A549 (cell line): Measurements from ENCODE around the gene TM4SF18. TPM values are rescaled to one million over a fixed set of nuclear protein-coding genes. Genes with fewer than 3 reads are reported as not detected.

Source experiments
- ATAC-seq, 2 experiments: fragments of 200-7000 bp in 1 of 2; fragments of >200 bp in 1 of 2; cut with Nextera tagmentation in 1 of 2; cut with Tn5 transposase in 1 of 2; 3 replicates each; pipeline versions ENCODE4 v1.8.0 to v1.9.1; 2018 to 2020; ENCODE audit warnings: mild to moderate bottlenecking in 1 of 2, moderate library complexity in 1 of 2
- CTCF ChIA-PET: fragments of 300-600 bp; sonication (Branson Sonifier 250); formaldehyde crosslinking; extraction: SDS; loops from one replicate; lab custom pipeline; 2021; ENCODE audit warnings: antibody characterized with exemption, inconsistent platforms; lab: Yijun Ruan, JAX
- POLR2A ChIA-PET: fragments of 350-600 bp; formaldehyde crosslinking; extraction: SDS; loops from one replicate; lab custom pipeline; 2021; ENCODE audit warnings: antibody characterized with exemption, inconsistent platforms; lab: Yijun Ruan, JAX
- DNase-seq, 2 experiments: peaks; one replicate each; pipeline versions ENCODE4 v3.0.0 to v3.0.0-alpha.2; 2011 to 2016; ENCODE audit warnings: low read depth in 1 of 2, low spot score in 1 of 2
- FAIRE-seq: peaks from 2 replicates; lab custom pipeline; 2011; peaks lifted over from hg19 to GRCh38; lab: Jason Lieb, UNC
- H3K27ac ChIP-seq, 2 experiments: fragments of >200 bp; sonication (Bioruptor Twin); formaldehyde crosslinking; 3 replicates each; pipeline ENCODE4 v1.5.1; 2016 to 2017
- H3K4me1 ChIP-seq: fragments of >200 bp; sonication (Bioruptor Twin); formaldehyde crosslinking; 3 replicates; pipeline ENCODE4 v1.6.1; 2016
- H3K4me2 ChIP-seq: fragments of >200 bp; sonication (Bioruptor Twin); formaldehyde crosslinking; 3 replicates; pipeline ENCODE4 v1.6.1; 2016
- H3K4me3 ChIP-seq: fragments of >200 bp; sonication (Bioruptor Twin); formaldehyde crosslinking; 3 replicates; pipeline ENCODE4 v1.5.1; 2016
- H3K9me3 ChIP-seq: fragments of >200 bp; sonication (Bioruptor Twin); formaldehyde crosslinking; 3 replicates; pipeline ENCODE4 v1.6.1; 2016
- CBX2 ChIP-seq: fragments of 200-600 bp; sonication (generic); IDR thresholded peaks from 2 replicates; pipeline ENCODE4 v1.6.1; 2016; ENCODE audit warnings: low read depth, mild to moderate bottlenecking, borderline replicate concordance
- CEBPB ChIP-seq, 2 experiments: fragments of >200 bp in 1 of 2; sonication (Bioruptor Twin) in 1 of 2; formaldehyde crosslinking in 1 of 2; IDR thresholded peaks; 2 replicates each; pipeline ENCODE4 v1.6.1; 2012 to 2016
- EP300 ChIP-seq, 2 experiments: fragments of >200 bp; sonication (Bioruptor Twin); formaldehyde crosslinking; IDR thresholded peaks; 2 replicates in 1 of 2; 3 replicates in 1 of 2; pipeline ENCODE4 v1.6.1; 2016 to 2017
- FOSL2 ChIP-seq, 2 experiments: fragments of 450-650 bp in 1 of 2; fragments of >200 bp in 1 of 2; sonication (Bioruptor Twin) in 1 of 2; formaldehyde crosslinking; IDR thresholded peaks; 2 replicates each; pipeline versions ENCODE4 v1.5.0 to v1.6.1; 2016 to 2020; ENCODE audit warnings: mild to moderate bottlenecking in 1 of 2, moderate library complexity in 1 of 2
- FOXS1 ChIP-seq: fragments of 250-450 bp; sonication (Bioruptor Pico); IDR thresholded peaks from 2 replicates; pipeline ENCODE4 v1.5.0; 2020; ENCODE audit warnings: mild to moderate bottlenecking, moderate library complexity
- GATA3 ChIP-seq: IDR thresholded peaks from 2 replicates; pipeline ENCODE4 v1.6.1; 2012; ENCODE audit warnings: borderline replicate concordance
- HDAC2 ChIP-seq: fragments of 200-600 bp; sonication (generic); IDR thresholded peaks from 2 replicates; pipeline ENCODE4 v1.6.1; 2016
- HOXB13 ChIP-seq: fragments of 250-450 bp; sonication (Bioruptor Pico); IDR thresholded peaks from 2 replicates; pipeline ENCODE4 v1.5.0; 2020; ENCODE audit warnings: low read depth, mild to moderate bottlenecking, moderate library complexity
- HOXB5 ChIP-seq: fragments of 250-450 bp; sonication (Bioruptor Pico); IDR thresholded peaks from 2 replicates; pipeline ENCODE4 v1.5.0; 2020; ENCODE audit warnings: mild to moderate bottlenecking, moderate library complexity
- JUN ChIP-seq, 2 experiments: fragments of >200 bp; sonication (Bioruptor Twin); formaldehyde crosslinking; IDR thresholded peaks; 2 replicates in 1 of 2; 3 replicates in 1 of 2; pipeline ENCODE4 v1.6.1; 2016 to 2017
- JUNB ChIP-seq: fragments of >200 bp; sonication (Bioruptor Twin); formaldehyde crosslinking; IDR thresholded peaks from 2 replicates; pipeline ENCODE4 v1.6.1; 2016
- MAZ ChIP-seq: fragments of 150-350 bp; IDR thresholded peaks from 2 replicates; pipeline ENCODE4 v1.6.1; 2014; ENCODE audit warnings: antibody characterized with exemption, low read depth, low read length, borderline replicate concordance
- NFE2L2 ChIP-seq: fragments of 150-350 bp; conservative IDR thresholded peaks from 2 replicates; pipeline ENCODE4 v1.6.1; 2014; ENCODE audit warnings: low read length
- PHF8 ChIP-seq: fragments of 200-600 bp; sonication (generic); IDR thresholded peaks from 2 replicates; pipeline ENCODE4 v1.6.1; 2016; ENCODE audit warnings: low read depth, mild to moderate bottlenecking, antibody characterized with exemption, moderate library complexity, borderline replicate concordance
- RARB ChIP-seq: fragments of 250-450 bp; sonication (Bioruptor Pico); IDR thresholded peaks from 2 replicates; pipeline ENCODE4 v1.8.0; 2021; ENCODE audit warnings: mild to moderate bottlenecking, moderate library complexity
- SMC3 ChIP-seq: fragments of >200 bp; sonication (Bioruptor Twin); formaldehyde crosslinking; IDR thresholded peaks from 3 replicates; pipeline ENCODE4 v1.6.1; 2018; ENCODE audit warnings: inconsistent platforms
- TFCP2L1 ChIP-seq: fragments of 250-450 bp; sonication (Bioruptor Pico); IDR thresholded peaks from 2 replicates; pipeline ENCODE4 v1.5.0; 2021; ENCODE audit warnings: mild to moderate bottlenecking
- ZSCAN20 ChIP-seq: fragments of 250-450 bp; sonication (Bioruptor Pico); IDR thresholded peaks from 2 replicates; pipeline ENCODE4 v1.8.0; 2022; ENCODE audit warnings: mild to moderate bottlenecking, moderate library complexity
- WGBS: methylation state at CpG from one replicate; pipeline ENCODE4 v1.1.6; 2017; ENCODE audit errors: missing lambda C conversion rate; 5-methylcytosine and 5-hydroxymethylcytosine counted together
- polyA plus RNA-seq, 4 experiments: library from polyadenylated mRNA; depleted of rRNA in 3 of 4; stranded (reverse); fragments of >200 nt; fragmentation: RNase III in 1 of 4; extraction: RNeasy Plus Mini Kit Qiagen cat#74134 plus additional on column Dnase treatment in 1 of 4; gene quantifications; 2 replicates in 3 of 4; 3 replicates in 1 of 4; pipeline ENCODE4 v1.2.3, GENCODE V29; 2011 to 2017
- TF ChIP-seq, protein P1 (sequence below): fragments of >200 bp; sonication (Bioruptor Twin); formaldehyde crosslinking; IDR thresholded peaks from 3 replicates; pipeline ENCODE4 v1.6.1; 2016
- TF ChIP-seq, protein P2 (sequence below): fragments of >200 bp; sonication (Bioruptor Twin); formaldehyde crosslinking; IDR thresholded peaks from 2 replicates; pipeline ENCODE4 v1.6.1; 2016
- TF ChIP-seq, protein P3 (sequence below): fragments of >200 bp; sonication (Bioruptor Twin); formaldehyde crosslinking; IDR thresholded peaks from 3 replicates; pipeline ENCODE4 v1.5.1; 2016
- TF ChIP-seq, protein P4 (sequence below): IDR thresholded peaks from 2 replicates; pipeline ENCODE4 v1.6.1; 2012

Gene TM4SF18
- polyA plus RNA-seq, 2 of the 4 experiments (the other 2 are of a cell fraction), result 51.3 to 99.8 TPM

DNA sequence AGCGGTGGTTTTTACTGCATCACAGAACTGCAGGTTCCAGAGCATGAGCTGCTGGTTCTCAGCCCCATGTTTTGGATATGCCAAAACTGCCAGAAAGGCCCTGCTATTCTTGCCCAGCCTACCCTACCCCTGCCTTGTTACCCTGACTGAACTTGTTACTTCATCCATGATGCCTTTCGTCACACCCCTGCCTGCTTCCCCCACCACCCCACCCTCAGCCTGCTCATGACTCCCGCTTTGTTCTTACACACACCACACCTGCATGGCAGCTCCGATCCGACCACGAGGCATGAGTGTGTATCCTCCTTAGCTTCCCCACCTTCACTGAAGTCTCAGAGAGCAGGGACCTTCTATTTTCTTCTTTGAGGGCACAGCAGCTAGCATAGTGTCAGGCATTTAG, 49.1 kb upstream of the TM4SF18 start (continued):
- TF ChIP-seq, protein P1, sequence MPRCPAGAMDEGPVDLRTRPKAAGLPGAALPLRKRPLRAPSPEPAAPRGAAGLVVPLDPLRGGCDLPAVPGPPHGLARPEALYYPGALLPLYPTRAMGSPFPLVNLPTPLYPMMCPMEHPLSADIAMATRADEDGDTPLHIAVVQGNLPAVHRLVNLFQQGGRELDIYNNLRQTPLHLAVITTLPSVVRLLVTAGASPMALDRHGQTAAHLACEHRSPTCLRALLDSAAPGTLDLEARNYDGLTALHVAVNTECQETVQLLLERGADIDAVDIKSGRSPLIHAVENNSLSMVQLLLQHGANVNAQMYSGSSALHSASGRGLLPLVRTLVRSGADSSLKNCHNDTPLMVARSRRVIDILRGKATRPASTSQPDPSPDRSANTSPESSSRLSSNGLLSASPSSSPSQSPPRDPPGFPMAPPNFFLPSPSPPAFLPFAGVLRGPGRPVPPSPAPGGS, result 0 out of 3 replicates have a peak, but pooled peaks have one; percentile 12
- TF ChIP-seq ZSCAN20 (CRISPR knock-in tag) (peak; percentile 75; the same call in 1 of the 2 replicates), CBX2 (no peak), MAZ (no peak), PHF8 (no peak), FOXS1 (CRISPR knock-in tag) (peak; percentile 87)
- TF ChIP-seq, all 56 proteins: peak for 19

DNA sequence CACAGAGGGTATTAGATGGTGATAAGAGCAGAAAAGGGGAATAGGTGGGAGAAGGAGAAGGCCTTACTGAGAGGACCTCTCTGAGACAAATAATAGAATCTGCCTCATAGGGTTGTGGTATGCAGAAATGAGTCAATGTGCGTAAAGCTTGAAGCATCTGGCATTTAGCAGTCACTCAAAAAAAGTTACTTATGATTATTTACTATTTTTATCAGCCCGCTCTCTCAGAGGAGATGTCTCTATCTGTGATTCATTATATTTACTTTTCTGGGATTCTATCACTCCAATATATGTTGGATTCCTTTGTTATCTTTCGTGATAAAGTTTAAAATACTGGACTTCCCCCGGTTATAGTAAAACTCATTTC, 48.6 kb upstream of the TM4SF18 start:
- WGBS, result 3% methylated on average over 4 of the region's 4 CpGs
- H3K4me2 ChIP-seq, result peak overlapping the region; percentile 70
- peak; percentile 19 to 51; a peak in 4 of 6 replicates for ATAC-seq

More for the DNA sequence above, 48.6 kb upstream of the TM4SF18 start:
- Histone ChIP-seq H3K4me3 (no peak overlapping the region), H3K4me1 (peaks cover 72% of the 10 kb centered on the region), H3K27ac (peak overlapping the region; percentile 93 to 94), H3K9me3 (no peaks in the 10 kb centered on the region)
- DNase-seq (peak; percentile 59 to 88), FAIRE-seq (no peak)
- ChIA-PET CTCF (interaction anchor here (0.9 to 2.4 kb wide), 7 partner anchors 9 to 262 kb away, joined by 3 to 9 read pairs (median 4); no protein-coding TSS in a partner anchor), POLR2A (interaction anchor here (0.8 kb wide), 1 partner anchor 9 kb away, joined by 6 read pairs; no protein-coding TSS in a partner anchor)
- TF ChIP-seq, protein P1, result peak; percentile 76; the same call in 1 of the 3 replicates
- TF ChIP-seq CEBPB (IDR thresholded peaks at IDR 0.05) (peak in 1 of 2 experiments; percentile 51; a peak in 1 of 4 replicates), GATA3 (peak; percentile 91), TFCP2L1 (CRISPR knock-in tag) (no peak), JUN (IDR thresholded peaks at IDR 0.05) (peak; percentile 74 to 90), HOXB13 (CRISPR knock-in tag) (no peak), FOSL2 (IDR thresholded peaks at IDR 0.05) (peak; percentile 89), FOSL2 (CRISPR knock-in tag; IDR thresholded peaks at IDR 0.05) (peak; percentile 94), HOXB5 (CRISPR knock-in tag) (no peak), EP300 (IDR thresholded peaks at IDR 0.05) (peak; percentile 69 to 84; a peak in 4 of 5 replicates), NFE2L2 (no peak), JUNB (peak; percentile 94), RARB (CRISPR knock-in tag) (0 out of 2 replicates have a peak, but pooled peaks have one; percentile 2), HDAC2 (no peak), SMC3 (0 out of 3 replicates have a peak, but pooled peaks have one; percentile 12)
- TF ChIP-seq, protein P2, sequence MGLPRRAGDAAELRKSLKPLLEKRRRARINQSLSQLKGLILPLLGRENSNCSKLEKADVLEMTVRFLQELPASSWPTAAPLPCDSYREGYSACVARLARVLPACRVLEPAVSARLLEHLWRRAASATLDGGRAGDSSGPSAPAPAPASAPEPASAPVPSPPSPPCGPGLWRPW, result 0 out of 2 replicates have a peak, but pooled peaks have one; percentile 16
- TF ChIP-seq, protein P3, sequence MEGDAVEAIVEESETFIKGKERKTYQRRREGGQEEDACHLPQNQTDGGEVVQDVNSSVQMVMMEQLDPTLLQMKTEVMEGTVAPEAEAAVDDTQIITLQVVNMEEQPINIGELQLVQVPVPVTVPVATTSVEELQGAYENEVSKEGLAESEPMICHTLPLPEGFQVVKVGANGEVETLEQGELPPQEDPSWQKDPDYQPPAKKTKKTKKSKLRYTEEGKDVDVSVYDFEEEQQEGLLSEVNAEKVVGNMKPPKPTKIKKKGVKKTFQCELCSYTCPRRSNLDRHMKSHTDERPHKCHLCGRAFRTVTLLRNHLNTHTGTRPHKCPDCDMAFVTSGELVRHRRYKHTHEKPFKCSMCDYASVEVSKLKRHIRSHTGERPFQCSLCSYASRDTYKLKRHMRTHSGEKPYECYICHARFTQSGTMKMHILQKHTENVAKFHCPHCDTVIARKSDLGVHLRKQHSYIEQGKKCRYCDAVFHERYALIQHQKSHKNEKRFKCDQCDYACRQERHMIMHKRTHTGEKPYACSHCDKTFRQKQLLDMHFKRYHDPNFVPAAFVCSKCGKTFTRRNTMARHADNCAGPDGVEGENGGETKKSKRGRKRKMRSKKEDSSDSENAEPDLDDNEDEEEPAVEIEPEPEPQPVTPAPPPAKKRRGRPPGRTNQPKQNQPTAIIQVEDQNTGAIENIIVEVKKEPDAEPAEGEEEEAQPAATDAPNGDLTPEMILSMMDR, result no peak
- TF ChIP-seq, protein P4, sequence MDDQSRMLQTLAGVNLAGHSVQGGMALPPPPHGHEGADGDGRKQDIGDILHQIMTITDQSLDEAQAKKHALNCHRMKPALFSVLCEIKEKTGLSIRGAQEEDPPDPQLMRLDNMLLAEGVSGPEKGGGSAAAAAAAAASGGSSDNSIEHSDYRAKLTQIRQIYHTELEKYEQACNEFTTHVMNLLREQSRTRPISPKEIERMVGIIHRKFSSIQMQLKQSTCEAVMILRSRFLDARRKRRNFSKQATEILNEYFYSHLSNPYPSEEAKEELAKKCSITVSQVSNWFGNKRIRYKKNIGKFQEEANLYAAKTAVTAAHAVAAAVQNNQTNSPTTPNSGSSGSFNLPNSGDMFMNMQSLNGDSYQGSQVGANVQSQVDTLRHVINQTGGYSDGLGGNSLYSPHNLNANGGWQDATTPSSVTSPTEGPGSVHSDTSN, result peak; percentile 55; the same call in 1 of the 2 replicates
